HEK293T (cell line): ENCODE data around the gene NMD3.

Source experiments
- ARNT ChIP-seq: fragments of 450-650 bp; IDR thresholded peaks from 2 replicates; pipeline ENCODE4 v1.6.1; 2017; ENCODE audit warnings: mild to moderate bottlenecking
- BHLHE40 ChIP-seq: fragments of 450-650 bp; IDR thresholded peaks from 2 replicates; pipeline ENCODE4 v1.6.1; 2016; ENCODE audit warnings: mild to moderate bottlenecking, moderate library complexity, borderline replicate concordance
- ELF4 ChIP-seq: fragments of 450-650 bp; IDR thresholded peaks from 2 replicates; pipeline ENCODE4 v1.6.1; 2017; ENCODE audit warnings: antibody characterized with exemption
- FOXA1 ChIP-seq: fragments of 450-650 bp; IDR thresholded peaks from 2 replicates; pipeline ENCODE4 v1.6.1; 2016; ENCODE audit warnings: mild to moderate bottlenecking
- FOXK2 ChIP-seq: fragments of 450-650 bp; IDR thresholded peaks from 2 replicates; pipeline ENCODE4 v1.6.1; 2016; ENCODE audit warnings: mild to moderate bottlenecking
- FOXM1 ChIP-seq: fragments of 450-650 bp; IDR thresholded peaks from 2 replicates; pipeline ENCODE4 v1.6.1; 2017; ENCODE audit warnings: mild to moderate bottlenecking, borderline replicate concordance
- SP1 ChIP-seq: fragments of 450-650 bp; IDR thresholded peaks from 2 replicates; pipeline ENCODE4 v1.6.1; 2017
- SUZ12 ChIP-seq: fragments of 450-650 bp; IDR thresholded peaks from 2 replicates; pipeline ENCODE4 v1.6.1; 2016; ENCODE audit warnings: mild to moderate bottlenecking
- ZNF384 ChIP-seq: fragments of 450-650 bp; IDR thresholded peaks from 2 replicates; pipeline ENCODE4 v1.6.1; 2016

GRCh38 chr3:161291191-161291901 is 70.2 kb downstream of the NMD3 start:
- TF ChIP-seq SUZ12 (no peak), BHLHE40 (no peak), SP1 (no peak), FOXA1 (no peak), ARNT (no peak), FOXK2 (no peak), ELF4 (no peak), FOXM1 (no peak), ZNF384 (no peak)
